Measurements from ENCODE around the gene ZNF407.
A peak's percentile ranks its signal among the peaks of the same experiment; 100 is the strongest.

ZNF407 gene

DNA sequence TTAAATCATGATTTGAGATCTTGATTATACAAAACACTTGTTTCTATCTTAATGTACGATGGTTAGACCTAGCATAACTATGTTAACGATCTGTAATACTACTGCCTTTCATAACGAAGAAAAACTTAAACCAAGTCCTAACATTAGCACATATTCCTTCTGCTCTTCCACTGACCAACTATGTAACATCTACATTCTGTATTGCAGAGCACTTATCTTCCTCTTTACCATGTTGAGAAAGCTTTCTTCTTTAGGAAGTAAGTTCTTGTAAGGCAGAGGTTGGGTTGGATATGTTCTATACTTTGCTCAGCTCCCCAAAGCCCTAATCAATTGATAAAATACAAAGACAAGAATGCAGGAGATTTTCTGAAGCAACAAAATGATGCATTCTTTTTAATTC is 7.9 kb upstream of the ZNF407 start:
- FAIRE-seq, result no peak

DNA sequence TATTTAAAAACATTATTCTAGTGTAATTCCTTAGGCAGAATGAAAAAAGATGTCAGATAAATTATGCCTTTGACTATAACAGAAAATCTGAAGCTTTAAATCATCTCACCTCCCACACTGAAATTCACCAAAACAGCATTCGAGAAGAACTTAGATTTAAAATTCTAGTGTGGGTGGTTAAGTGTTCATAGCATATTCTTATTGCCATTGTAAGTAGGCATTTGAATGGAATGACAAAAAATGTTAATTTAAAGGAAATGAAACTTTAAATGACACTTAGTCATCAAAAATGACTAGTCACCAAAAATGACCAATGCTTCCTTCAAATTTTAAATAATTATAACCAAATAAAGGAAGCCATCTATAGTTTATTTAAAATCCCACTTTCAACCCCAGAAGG is 7.0 kb upstream of the ZNF407 start:
- no peak for FAIRE-seq

DNA sequence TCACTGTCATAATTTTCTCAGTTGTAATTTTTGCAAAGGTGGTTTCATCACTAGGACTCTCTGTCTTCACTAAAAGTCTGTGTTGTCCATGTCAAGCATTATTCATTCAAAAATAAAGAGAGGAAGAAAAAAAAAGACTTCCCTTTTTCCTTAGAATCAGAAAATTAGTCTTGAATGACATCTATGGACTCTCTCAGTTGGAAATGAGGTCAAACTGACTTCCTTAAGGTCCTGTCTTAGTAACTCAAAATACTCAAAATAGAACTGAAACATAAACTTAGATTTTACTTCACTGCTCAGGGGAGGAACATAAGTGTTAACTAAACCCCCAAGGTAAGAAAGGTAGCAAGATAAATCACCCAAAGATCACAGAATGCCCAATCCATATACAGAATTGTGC is 2.2 kb upstream of the ZNF407 start:
- FAIRE-seq, result no peak

DNA sequence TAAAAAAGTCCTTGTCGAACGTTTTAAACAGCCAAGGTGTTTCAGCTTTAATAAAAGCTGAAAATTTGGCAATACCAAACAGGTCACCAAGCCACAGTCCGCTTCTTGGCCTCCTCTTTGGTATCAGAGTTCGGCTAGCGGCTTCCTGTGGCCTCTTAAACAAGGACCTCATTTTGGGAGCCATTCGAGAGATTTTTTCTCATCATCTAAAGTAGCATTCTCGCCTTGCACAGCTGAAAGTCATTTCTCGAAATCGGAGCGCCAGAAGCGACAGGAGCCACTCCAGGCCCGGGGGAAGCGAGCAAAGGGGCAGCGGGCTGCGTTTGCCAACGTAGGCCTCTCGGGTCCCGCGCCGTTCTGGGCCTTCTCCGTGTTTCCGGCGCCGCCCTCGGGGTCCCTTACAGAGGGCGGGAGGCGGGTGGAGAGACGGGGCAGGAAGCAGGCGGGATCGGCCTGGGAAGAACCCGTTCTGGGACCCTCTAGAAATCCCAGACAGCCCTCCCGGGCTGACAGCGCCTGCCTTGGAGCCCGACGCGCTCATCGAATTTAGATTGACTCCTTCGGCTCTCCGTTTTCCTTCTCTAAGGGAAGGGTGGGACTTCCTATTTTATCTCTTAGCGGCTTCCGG is 522 bp upstream of the ZNF407 start:
- FAIRE-seq, result no peak

DNA sequence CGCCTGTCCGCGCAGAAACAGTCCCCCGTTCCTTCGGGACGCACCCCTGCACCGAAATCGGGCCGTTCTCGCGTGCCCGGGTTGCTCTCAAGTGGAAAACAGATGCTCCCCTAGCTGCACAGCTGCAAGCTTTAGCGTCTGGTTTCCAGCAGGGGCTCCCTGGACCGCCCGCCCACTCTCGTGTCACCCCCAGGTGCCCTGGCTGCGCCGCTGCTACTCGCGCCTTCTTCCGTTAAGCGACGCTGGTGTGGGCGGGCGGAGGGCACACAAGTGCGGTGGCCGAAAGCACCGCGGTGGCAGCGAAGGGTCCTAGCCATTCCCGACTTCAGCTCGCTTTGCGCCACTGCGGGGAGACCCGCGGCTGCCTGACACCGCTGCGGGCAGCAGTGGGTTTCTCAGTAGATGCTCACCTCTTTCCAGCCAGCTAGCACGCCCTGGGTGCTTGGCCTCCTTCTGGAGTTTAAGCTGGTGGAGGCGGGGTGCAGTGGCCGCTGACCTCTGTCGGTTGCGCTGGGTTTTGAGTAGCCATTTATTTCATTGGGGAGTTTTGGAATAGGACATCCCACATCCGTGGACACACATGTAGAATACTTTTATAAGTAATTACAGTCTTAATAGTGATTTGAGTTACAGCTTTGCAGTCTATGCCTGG is 806 bp downstream of the ZNF407 start:
- no peak for FAIRE-seq

DNA sequence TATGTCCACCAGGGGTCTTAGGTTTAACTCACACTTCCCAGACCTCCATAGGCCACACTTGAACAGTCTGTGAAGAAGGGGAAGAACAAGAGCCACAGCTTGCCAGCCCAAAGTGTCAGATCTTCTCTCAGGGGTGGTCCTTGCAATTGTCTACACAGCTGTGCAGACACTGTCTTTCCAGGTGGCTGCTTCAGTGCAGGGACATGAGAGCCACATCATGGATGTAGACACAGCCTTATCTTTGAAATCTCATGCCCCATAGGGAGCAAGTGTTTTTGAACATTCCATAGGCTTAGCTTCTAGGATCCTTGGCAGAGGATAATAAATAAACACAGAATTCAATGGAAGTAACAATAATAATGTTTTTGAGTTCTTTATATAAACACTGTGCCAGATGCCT is 6.7 kb downstream of the ZNF407 start:
- FAIRE-seq, result no peak

DNA sequence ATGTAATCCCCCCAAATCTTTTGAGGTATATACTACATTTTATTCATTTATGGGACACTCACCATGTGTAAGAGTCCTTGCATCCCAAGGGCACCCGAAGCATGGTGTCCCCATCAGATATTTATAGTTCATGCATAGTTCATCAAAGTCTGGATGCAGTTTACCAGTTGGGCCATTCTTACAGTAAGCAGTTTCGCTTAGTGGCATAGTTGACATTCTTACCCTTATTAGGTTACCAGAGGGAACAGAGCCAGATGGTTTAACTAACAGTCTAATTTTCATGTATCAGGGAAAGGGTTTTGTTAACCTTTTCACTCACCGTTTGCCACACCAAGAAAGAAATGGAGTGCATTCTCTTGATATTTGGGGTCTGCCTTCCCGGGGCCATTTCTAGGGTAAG is 7.1 kb downstream of the ZNF407 start:
- no peak for FAIRE-seq

DNA sequence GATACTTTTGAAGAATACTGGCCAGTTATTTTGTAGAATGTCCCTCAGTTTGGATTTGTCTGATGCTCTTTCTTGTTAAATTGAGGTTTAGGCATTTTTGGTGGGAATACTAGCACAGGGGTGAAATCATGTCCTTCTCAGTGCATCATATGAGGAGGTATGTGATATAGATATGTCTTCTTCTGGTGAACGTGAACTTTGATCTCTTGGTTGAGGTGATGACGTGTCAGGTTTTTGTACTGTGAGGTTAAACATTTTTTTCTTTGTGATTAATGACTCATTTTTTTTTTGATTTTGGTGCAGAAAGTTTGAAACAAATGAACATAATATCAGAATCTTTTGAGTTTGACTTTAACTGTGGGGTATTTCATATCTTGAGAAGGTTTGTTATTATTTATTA is 11.0 kb downstream of the ZNF407 start:
- no peak for FAIRE-seq

DNA sequence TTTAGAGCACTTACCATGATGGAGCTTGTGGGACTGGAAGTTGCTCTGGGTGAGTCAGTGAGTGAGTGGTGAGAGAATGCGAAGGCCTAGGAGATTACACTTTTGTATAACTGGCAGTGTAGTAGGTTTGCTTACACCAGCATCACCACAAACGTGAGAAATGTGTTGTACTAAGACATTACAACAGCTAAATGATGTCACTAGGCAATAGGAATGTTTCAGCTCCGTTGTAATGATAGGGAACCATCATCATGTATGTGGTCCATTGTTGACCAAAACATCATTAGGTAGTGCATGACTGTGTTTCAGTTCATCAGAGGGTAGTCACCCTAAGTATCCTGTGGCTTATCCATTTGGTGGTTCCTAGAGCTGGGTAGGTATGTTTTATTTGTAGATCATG is 11.9 kb downstream of the ZNF407 start:
- FAIRE-seq, result no peak

DNA sequence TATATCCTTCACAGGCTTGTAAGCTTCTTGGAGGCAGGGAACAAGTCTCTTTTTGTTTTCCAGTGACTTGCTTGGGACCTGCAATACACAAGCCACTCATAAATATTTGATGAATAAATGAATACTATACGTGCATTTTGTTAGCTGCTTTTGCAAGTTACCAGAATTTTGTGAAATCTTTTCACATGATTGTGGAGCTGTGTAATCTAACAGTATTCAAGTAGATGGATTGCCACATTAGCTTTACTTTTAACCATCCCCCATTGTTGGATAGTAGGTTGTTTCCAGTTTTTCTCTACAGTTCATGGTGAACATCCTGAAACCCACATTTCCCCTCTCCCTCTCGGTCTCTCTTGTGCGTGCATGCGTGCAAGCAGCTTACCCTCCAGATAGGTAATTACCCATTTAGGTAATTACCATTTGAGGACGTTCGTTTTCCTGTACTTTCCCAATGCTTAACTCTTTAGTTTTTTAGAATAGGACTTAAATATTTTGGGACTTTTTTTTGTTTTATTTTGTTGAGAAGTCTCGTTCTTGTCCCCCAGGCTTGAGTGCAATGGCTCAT is 12.5 kb downstream of the ZNF407 start:
- FAIRE-seq, result no peak

DNA sequence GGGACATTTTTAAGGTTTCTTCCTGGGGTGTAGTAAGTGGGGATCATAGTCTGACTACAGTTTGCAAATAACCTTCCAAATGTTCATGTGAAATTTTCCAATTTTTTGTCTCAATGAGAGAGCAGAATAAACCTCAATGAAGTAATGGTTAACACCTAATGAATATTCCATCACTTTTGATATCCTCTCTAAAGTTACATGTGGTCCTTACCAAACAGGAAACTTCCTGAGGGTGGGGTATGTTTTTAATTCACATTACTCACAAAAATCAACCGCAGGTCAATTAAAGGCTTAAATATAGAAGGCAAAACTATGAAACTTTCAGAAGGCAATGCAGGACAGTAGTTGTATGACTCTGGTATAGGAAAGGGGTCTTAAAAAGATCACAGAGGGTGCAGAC is 13.2 kb downstream of the ZNF407 start:
- no peak for FAIRE-seq

DNA sequence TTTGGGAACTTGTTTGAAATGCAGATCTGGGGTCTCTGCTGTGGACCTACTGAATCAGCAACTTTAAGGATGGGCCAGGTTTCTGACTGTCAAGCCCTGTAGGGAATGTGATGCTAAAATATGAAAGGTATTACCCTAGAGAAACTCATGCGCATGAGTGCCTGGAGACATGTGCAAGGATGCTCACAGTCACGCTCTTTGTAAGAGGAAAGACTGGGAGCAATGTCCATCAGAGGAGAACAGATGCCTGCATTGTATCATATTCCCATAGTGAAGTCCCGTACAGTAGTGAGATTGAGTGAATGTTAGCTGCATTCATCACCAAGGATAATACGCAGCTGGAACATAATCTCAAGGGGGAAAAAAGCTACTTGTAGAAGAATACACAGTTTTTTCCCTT is 14.1 kb downstream of the ZNF407 start:
- FAIRE-seq, result no peak

DNA sequence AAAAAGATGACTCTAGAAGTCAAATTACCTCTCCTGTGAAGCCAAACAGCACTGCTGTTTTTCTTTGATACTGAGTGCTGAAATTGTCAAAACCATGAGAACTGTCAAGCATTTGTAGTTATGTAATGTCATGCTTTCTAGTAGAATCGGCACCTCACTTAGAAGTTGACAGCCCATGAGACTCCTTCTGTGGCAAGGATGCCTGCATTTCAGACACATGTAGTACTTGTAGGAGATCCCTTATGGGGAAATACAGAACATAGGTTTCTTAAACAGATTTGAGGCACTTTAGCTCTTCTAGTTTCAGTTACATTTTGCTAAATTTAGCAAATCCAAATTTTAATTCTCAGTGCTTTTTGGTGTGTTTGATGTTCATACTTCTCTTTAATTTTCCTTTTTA is 15.7 kb downstream of the ZNF407 start:
- no peak for FAIRE-seq

DNA sequence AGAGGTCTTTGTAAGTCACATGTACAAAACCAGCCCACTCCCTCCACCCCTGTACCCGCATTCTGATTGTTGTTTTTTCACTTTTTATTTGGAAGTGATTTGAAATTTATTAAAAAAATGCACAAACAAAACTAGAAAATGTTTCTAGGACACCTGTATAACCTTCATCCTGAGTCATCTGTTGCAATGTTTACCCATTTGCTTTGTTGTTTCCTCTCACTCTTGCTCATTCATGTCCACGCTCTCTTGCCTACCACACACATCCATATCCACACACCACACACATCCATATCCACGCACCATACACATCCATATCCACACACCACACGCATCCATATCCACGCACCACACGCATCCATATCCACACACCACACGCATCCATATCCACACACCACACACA is 18.8 kb downstream of the ZNF407 start:
- no peak for FAIRE-seq

DNA sequence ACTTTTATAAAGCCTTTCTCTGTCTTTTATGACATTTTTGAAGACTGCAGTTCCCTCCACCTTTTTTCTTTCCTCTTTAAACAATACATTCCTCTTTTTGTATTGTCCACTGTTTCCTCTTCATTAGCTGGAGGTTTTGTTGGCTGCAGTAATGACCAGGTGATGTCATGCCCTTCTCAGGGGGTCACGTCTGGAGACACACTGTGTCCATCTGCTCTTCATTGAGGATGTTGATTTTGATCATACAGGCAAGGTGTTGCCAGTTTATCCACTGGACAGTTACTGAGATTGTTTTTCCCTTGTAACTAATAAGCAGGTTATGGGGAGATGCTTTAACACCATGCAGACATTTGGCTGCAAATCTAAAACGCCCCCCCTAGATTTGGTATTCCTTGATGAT is 19.8 kb downstream of the ZNF407 start:
- no peak for FAIRE-seq

DNA sequence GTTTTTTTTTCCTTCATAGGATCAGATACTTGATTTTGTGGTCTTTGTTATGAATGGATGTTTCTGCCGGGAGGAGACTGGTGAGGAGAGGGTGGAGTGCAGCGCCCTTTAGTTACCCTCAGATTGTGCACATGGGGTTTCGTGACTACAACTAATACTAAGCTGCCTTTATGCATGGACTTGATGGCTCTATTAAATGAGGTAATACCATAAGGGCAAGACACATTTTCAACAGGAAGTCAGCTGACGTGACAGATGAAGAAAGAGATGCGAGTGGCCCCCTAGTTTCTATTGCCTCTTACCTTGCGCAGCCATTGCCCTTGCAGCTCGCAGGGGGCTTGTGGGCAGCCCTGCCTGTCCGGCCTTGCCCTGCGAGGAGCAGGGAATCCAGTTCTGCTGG is 24.4 kb downstream of the ZNF407 start:
- no peak for FAIRE-seq

DNA sequence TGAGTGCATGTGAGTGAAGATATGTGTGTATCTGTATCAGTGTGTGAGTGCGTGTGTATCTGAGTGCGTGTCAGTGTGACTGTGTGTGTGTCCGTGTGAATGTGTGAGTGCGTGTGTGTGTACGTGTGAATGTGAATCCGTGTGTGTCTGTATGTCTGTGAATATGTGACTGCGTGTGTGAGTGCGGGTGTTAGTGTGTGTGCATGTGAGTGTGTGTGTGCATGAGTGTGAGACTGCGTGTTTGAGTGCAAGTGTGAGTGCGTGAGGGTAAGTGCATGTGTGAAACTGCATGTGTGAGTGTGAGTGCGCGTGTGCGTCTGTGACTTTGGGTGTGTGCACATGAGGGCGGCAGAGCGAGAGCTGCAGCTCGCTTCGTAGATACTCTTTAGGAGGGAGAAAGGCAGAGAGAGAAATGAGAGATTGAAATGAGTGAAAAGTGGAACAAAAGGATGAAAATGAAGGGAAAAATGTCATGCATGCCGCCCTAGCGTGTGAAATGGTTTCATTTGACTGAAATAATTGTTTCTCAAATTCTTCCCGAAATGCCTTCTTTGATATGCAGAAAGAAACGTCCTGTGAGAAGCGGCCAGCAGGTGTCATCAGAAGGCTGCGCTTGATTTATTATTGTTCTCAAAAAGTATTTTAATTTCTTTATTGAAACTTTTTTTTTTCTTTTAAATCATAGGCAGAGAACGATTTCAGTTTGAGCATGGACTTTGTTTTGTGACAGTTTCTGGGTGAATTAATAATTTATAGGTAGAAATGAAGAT is 25.6 kb downstream of the ZNF407 start:
- peak; percentile 56 for FAIRE-seq

DNA sequence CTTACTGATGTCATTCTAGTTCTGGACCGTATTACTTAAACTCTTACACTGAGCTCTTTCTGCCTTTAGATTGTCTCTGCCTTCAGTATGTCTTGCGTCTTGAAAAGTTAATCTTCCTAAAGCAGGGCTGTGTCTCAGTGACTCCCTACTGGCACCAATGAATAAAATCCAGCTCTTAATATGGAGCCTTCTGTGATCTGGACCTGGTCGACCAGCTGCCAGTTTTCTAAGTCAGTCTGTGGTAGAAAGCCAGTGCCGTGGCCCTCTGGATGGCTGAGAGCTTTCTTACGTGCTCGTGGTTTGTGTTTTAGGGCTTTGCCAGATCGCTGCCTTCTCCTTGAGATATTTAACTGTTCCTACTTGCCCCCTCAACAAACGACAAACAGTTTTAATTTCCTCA is 26.8 kb downstream of the ZNF407 start:
- no peak for FAIRE-seq

DNA sequence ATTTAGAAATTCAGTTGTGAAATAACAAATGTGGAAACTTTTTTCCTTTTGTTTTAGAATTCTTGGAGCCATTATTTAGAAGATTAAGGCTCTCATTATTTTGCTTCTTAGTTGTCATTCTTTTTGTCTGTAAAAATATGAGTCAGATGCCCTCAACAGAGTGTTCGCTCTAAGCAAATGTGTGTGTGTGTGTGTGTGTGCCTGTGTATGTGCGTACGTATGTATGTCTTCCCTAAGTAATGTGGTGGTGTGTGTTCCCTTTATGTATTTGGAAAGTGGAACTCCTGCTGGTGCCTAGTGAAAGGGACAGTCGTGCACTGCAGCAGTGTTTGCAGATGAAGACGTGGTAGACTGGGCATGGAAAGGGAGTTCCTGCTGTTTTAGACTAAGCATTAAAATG is 27.5 kb downstream of the ZNF407 start:
- no peak for FAIRE-seq

DNA sequence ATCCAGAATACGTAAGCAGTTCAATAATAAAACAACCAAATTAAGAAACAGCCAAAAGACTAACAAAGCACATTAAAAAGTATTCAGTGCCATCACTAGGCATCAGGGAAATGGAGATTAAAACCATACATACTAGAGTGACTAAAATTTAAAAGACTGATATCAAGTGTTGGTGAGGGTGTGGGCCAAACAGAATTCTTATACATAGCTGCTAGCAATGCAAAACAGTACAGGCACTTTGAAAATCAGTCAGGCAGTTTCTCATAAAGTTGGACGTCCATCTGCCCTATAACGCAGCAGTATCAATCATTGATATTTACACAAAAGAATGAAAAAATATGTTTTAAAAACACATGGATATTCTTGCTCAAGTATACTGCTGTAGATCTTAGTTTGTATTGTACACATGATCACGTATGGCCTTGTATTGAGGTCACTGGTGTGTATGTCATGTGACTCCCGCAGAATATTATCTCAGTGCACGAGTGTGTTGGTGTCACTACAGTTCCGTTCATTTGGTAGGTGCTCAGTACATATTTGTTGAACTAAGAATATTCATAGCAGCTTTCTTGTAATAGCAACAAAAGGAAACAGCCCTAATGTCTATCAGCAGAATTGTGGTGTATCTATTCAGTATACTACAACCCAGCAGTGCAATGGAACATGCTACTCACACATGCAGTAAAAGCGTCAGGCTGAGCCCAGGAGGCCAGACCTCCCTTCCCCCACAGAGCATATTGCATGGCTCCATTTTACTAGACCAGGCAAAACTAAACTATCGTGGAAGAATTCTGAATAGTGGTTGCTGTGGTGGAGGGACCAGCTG is 28.6 kb downstream of the ZNF407 start:
- no peak for FAIRE-seq

DNA sequence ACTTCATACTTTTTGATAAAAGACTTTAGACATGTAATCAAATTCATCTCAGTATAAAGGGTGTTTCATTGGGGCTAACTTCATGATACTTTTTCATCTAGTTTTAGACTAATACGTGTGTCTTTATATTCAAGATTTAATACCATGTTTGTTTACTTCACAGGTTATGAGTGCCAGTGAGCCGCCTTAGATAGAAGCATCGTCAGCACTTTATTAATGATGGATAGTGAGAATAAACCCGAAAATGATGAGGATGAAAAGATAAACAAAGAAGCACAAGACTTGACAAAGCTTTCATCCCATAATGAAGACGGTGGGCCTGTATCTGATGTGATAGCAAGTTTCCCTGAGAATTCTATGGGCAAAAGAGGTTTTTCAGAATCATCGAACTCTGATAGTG is 33.1 kb downstream of the ZNF407 start:
- FAIRE-seq, result no peak

DNA sequence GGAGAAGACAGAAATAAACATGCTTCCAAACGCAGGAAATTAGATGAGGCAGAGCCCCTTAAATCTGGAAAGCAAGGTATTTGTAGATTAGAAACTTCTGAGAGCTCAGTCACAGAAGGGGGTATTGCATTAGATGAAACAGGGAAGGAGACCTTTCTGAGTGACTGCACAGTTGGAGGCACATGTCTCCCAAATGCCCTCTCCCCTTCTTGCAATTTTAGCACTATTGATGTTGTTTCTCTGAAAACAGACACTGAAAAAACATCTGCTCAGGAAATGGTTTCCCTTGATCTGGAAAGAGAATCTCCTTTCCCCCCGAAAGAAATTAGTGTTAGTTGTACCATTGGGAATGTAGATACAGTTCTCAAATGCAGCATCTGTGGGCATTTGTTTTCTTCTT is 33.5 kb downstream of the ZNF407 start:
- no peak for FAIRE-seq
